ENCODE measurements around the gene EXOC6B. TPM values are rescaled to one million over a fixed set of nuclear protein-coding genes. Genes with fewer than 3 reads are reported as not detected.
A peak's percentile ranks its signal among the peaks of the same experiment; 100 is the strongest.

EXOC6B gene
- polyA plus RNA-seq, 2 of the 4 experiments (the other 2 are of a cell fraction) = 15.5 to 24.7 TPM

DNA sequence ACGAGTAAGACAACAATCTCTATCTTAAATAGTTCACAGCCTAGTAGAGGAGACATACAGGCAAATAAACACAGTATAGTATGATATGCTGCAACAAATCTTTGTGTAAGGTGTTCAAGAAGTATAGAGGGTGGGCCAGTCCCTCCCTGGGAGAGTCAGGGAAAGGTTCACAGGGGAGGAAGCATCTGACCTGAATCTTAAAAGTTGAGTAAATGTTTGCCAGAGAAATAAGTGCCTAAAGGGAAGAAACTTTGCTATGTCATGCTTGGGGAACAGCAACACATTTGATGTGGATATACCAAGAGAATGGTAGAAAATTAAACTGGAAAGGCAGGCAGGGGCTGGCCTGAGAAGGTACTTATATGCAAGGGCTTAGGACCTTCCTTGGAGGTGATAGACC is 552.4 kb downstream of the EXOC6B start:
- CTCF ChIA-PET = no interaction called here
- Histone ChIP-seq H3K4me1 (peaks cover 91% of the 10 kb centered on the region), H3K4me2 (peak overlapping the region; percentile 66), H3K27ac (peak overlapping the region; percentile 77 to 79), H3K9me3 (no peaks in the 10 kb centered on the region), H3K4me3 (no peak overlapping the region)
- DNase-seq (ENCODE audit: low read depth in 1 of 2, low spot score in 1 of 2) = peak in 1 of 2 experiments; percentile 93
- FAIRE-seq = peak; percentile 77
- TF ChIP-seq EP300 (IDR thresholded peaks at IDR 0.05) (peak; percentile 57 to 71; a peak in 3 of 5 replicates), BHLHE40 (IDR thresholded peaks at IDR 0.05; ENCODE audit: low read depth, low read length) (no peak), NFE2L2 (conservative IDR thresholded peaks at IDR 0.05; ENCODE audit: low read length) (peak; percentile 47), MAFK (IDR thresholded peaks at IDR 0.05; ENCODE audit: partially characterized antibody) (peak; percentile 84), RAD21 (conservative IDR thresholded peaks at IDR 0.05 in 1 of 2, IDR thresholded peaks at IDR 0.05 in 1 of 2) (peak; percentile 16 to 31; a peak in 2 of 5 replicates), CEBPB (IDR thresholded peaks at IDR 0.05) (peak; percentile 44 to 51; a peak in 3 of 4 replicates), HEYL (CRISPR knock-in tag; IDR thresholded peaks at IDR 0.05) (no peak), JUN (IDR thresholded peaks at IDR 0.05) (peak; percentile 19 to 46; a peak in 1 of 5 replicates), GATA3 (IDR thresholded peaks at IDR 0.05; ENCODE audit: borderline replicate concordance) (peak; percentile 75), RARB (CRISPR knock-in tag; IDR thresholded peaks at IDR 0.05) (no peak), NPAS2 (CRISPR knock-in tag; IDR thresholded peaks at IDR 0.05; ENCODE audit: borderline replicate concordance) (no peak)
- TF ChIP-seq, protein P1, sequence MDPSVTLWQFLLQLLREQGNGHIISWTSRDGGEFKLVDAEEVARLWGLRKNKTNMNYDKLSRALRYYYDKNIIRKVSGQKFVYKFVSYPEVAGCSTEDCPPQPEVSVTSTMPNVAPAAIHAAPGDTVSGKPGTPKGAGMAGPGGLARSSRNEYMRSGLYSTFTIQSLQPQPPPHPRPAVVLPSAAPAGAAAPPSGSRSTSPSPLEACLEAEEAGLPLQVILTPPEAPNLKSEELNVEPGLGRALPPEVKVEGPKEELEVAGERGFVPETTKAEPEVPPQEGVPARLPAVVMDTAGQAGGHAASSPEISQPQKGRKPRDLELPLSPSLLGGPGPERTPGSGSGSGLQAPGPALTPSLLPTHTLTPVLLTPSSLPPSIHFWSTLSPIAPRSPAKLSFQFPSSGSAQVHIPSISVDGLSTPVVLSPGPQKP (IDR thresholded peaks at IDR 0.05; ENCODE audit: low read depth, low read length) = no peak
- TF ChIP-seq, protein P2, sequence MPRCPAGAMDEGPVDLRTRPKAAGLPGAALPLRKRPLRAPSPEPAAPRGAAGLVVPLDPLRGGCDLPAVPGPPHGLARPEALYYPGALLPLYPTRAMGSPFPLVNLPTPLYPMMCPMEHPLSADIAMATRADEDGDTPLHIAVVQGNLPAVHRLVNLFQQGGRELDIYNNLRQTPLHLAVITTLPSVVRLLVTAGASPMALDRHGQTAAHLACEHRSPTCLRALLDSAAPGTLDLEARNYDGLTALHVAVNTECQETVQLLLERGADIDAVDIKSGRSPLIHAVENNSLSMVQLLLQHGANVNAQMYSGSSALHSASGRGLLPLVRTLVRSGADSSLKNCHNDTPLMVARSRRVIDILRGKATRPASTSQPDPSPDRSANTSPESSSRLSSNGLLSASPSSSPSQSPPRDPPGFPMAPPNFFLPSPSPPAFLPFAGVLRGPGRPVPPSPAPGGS (IDR thresholded peaks at IDR 0.05) = peak; percentile 49; the same call in 1 of the 3 replicates
- TF ChIP-seq, protein P3, sequence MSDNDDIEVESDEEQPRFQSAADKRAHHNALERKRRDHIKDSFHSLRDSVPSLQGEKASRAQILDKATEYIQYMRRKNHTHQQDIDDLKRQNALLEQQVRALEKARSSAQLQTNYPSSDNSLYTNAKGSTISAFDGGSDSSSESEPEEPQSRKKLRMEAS (IDR thresholded peaks at IDR 0.05) = 0 out of 2 replicates have a peak, but pooled peaks have one; percentile 26
- POLR2A ChIA-PET = no interaction called here
- peak; percentile 44 to 71; a peak in 5 of 6 replicates for ATAC-seq
- WGBS (ENCODE audit: missing lambda C conversion rate) = 0% methylated on average over 1 of the region's 1 CpG

DNA sequence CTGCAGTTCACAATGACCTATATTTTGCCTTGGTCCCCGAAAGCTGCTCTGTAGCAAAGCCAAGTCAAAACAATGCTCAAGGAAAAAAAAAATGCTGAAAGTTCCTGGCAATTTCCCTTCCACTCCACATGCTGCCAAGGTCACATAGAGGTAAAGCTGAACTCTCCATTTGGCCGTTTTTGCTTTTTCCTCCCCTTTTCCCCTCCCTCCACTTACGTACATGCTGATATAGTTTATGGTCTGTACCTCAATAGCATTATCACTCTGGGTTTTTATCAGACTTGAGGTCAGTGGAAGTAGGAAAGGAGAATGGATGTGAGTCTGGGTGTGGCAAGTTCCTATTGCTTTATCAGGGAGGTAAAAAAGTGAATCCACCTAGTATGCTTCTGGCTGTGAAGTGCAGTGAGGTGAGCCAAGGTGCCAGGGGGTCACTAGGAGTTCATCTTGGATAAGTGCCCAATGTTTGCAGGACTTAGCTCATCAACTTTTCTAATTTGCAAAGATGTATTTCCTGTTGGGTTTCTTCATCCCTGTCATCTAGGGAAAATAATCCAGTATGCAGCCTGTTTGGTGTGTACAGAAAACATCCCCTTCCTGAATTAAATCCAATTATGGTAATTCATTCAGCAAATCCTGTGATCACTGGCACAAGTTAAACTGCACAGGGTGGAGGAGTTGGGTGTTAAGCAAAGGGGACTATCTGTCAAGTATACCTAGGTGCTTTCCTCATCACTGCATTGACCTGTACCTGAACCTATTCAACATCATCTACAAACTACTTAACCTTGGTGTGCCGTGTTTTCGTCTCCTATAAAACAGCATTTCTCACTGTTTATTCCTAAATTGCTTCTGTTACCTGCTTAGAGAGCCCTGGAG is 553.8 kb downstream of the EXOC6B start:
- Histone ChIP-seq H3K9me3 (no peaks in the 10 kb centered on the region), H3K4me2 (peak overlapping the region; percentile 66), H3K4me3 (no peak overlapping the region), H3K4me1 (peaks cover 77% of the 10 kb centered on the region), H3K27ac (peak overlapping the region; percentile 77 to 79)
- FAIRE-seq (peak; percentile 68), ATAC-seq (peak; percentile 68 to 78), DNase-seq (ENCODE audit: low read depth in 1 of 2, low spot score in 1 of 2) (peak in 1 of 2 experiments; percentile 97)
- POLR2A ChIA-PET = no interaction called here
- CTCF ChIA-PET = interaction anchor here (1.3 kb wide), 1 partner anchor 120 kb away, joined by 3 read pairs; no protein-coding TSS in a partner anchor
- WGBS (ENCODE audit: missing lambda C conversion rate) = 15% methylated on average over 5 of the region's 5 CpGs
- TF ChIP-seq BHLHE40 (IDR thresholded peaks at IDR 0.05; ENCODE audit: low read depth, low read length) (no peak), EP300 (IDR thresholded peaks at IDR 0.05) (peak; percentile 57 to 77; a peak in 4 of 5 replicates), EHF (CRISPR knock-in tag; IDR thresholded peaks at IDR 0.05) (no peak), JUN (IDR thresholded peaks at IDR 0.05) (peak; percentile 24 to 44; a peak in 2 of 5 replicates), HDAC2 (IDR thresholded peaks at IDR 0.05) (no peak), SREBF2 (IDR thresholded peaks at IDR 0.05) (no peak), EHMT2 (IDR thresholded peaks at IDR 0.05; ENCODE audit: low read depth) (no peak), GATA3 (IDR thresholded peaks at IDR 0.05; ENCODE audit: borderline replicate concordance) (peak; percentile 92), NR3C1 (IDR thresholded peaks at IDR 0.05) (no peak), CEBPB (IDR thresholded peaks at IDR 0.05) (peak; percentile 37 to 74; a peak in 2 of 4 replicates), KDM5A (IDR thresholded peaks at IDR 0.05) (no peak), FOSL2 (IDR thresholded peaks at IDR 0.05) (no peak), FOSL2 (CRISPR knock-in tag; IDR thresholded peaks at IDR 0.05) (no peak), RFX5 (IDR thresholded peaks at IDR 0.05) (no peak), RARB (CRISPR knock-in tag; IDR thresholded peaks at IDR 0.05) (peak; percentile 87), MYC (IDR thresholded peaks at IDR 0.05; ENCODE audit: borderline replicate concordance, low read length) (peak; percentile 76; the same call in 1 of the 2 replicates), ESRRA (IDR thresholded peaks at IDR 0.05; ENCODE audit: borderline replicate concordance, low read length) (peak; percentile 55; the same call in 1 of the 2 replicates), SMC3 (IDR thresholded peaks at IDR 0.05) (0 out of 3 replicates have a peak, but pooled peaks have one; percentile 21)
- TF ChIP-seq, protein P4, sequence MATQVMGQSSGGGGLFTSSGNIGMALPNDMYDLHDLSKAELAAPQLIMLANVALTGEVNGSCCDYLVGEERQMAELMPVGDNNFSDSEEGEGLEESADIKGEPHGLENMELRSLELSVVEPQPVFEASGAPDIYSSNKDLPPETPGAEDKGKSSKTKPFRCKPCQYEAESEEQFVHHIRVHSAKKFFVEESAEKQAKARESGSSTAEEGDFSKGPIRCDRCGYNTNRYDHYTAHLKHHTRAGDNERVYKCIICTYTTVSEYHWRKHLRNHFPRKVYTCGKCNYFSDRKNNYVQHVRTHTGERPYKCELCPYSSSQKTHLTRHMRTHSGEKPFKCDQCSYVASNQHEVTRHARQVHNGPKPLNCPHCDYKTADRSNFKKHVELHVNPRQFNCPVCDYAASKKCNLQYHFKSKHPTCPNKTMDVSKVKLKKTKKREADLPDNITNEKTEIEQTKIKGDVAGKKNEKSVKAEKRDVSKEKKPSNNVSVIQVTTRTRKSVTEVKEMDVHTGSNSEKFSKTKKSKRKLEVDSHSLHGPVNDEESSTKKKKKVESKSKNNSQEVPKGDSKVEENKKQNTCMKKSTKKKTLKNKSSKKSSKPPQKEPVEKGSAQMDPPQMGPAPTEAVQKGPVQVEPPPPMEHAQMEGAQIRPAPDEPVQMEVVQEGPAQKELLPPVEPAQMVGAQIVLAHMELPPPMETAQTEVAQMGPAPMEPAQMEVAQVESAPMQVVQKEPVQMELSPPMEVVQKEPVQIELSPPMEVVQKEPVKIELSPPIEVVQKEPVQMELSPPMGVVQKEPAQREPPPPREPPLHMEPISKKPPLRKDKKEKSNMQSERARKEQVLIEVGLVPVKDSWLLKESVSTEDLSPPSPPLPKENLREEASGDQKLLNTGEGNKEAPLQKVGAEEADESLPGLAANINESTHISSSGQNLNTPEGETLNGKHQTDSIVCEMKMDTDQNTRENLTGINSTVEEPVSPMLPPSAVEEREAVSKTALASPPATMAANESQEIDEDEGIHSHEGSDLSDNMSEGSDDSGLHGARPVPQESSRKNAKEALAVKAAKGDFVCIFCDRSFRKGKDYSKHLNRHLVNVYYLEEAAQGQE (IDR thresholded peaks at IDR 0.05) = no peak
- TF ChIP-seq, protein P5, sequence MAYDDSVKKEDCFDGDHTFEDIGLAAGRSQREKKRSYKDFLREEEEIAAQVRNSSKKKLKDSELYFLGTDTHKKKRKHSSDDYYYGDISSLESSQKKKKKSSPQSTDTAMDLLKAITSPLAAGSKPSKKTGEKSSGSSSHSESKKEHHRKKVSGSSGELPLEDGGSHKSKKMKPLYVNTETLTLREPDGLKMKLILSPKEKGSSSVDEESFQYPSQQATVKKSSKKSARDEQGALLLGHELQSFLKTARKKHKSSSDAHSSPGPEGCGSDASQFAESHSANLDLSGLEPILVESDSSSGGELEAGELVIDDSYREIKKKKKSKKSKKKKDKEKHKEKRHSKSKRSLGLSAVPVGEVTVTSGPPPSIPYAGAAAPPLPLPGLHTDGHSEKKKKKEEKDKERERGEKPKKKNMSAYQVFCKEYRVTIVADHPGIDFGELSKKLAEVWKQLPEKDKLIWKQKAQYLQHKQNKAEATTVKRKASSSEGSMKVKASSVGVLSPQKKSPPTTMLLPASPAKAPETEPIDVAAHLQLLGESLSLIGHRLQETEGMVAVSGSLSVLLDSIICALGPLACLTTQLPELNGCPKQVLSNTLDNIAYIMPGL (CRISPR knock-in tag; IDR thresholded peaks at IDR 0.05; ENCODE audit: borderline replicate concordance) = no peak
